HG02884 (cell line): ENCODE data around the gene LIN9.
"Not testable (repeated sequence)": the region's sequence is repeated elsewhere in the genome, so short reads cannot be mapped to it uniquely, and the experiment has no call there.

Experiments
- ATAC-seq: cut with Tn5 transposase; IDR thresholded peaks from one replicate; pipeline ENCODE4 v1.9.1; 2021; ENCODE audit warnings: mild to moderate bottlenecking, moderate library complexity; ENCODE audit not compliant: unreplicated experiment

The LIN9 gene

GRCh38 chr1:226277897-226278296, 31.1 kb downstream of the LIN9 start:
- ATAC-seq = no peak

GRCh38 chr1:226276987-226277386, 32.0 kb downstream of the LIN9 start:
- ATAC-seq = no peak

- no peak for ATAC-seq
These were observed 32.8 kb downstream of the LIN9 start for GRCh38 chr1:226276077-226276682.

GRCh38 chr1:226274138-226274537, 34.8 kb downstream of the LIN9 start:
- ATAC-seq = no peak

GRCh38 chr1:226272233-226272902, 36.6 kb downstream of the LIN9 start:
- ATAC-seq = not testable (repeated sequence)

GRCh38 chr1:226268421-226269124, 40.4 kb downstream of the LIN9 start:
- no peak for ATAC-seq

GRCh38 chr1:226261818-226262217, 47.1 kb downstream of the LIN9 start:
- no peak for ATAC-seq

GRCh38 chr1:226255380-226255779, 53.6 kb downstream of the LIN9 start:
- no peak for ATAC-seq

- no peak for ATAC-seq
These were observed 55.0 kb downstream of the LIN9 start for GRCh38 chr1:226253933-226254332.

- ATAC-seq = not testable (repeated sequence)
These were observed 56.1 kb downstream of the LIN9 start for GRCh38 chr1:226252841-226253240.

GRCh38 chr1:226250511-226250910, 58.5 kb downstream of the LIN9 start:
- ATAC-seq = no peak

- no peak for ATAC-seq
These were observed 60.2 kb downstream of the LIN9 start for GRCh38 chr1:226248796-226249195.

- no peak for ATAC-seq
These were observed 60.9 kb downstream of the LIN9 start for GRCh38 chr1:226248091-226248490.

GRCh38 chr1:226239421-226239820, 69.5 kb downstream of the LIN9 start:
- no peak for ATAC-seq

GRCh38 chr1:226236826-226237225, 72.1 kb downstream of the LIN9 start:
- no peak for ATAC-seq

- no peak for ATAC-seq
These were observed 75.2 kb downstream of the LIN9 start for GRCh38 chr1:226233806-226234205.

GRCh38 chr1:226233293-226233692, 75.7 kb downstream of the LIN9 start:
- ATAC-seq = no peak

- ATAC-seq = no peak
These were observed 82.4 kb downstream of the LIN9 start for GRCh38 chr1:226226601-226227000.

GRCh38 chr1:226223786-226224244, 85.1 kb downstream of the LIN9 start:
- peak; percentile 64 for ATAC-seq

- peak; percentile 21 for ATAC-seq
These were observed 85.7 kb downstream of the LIN9 start, which contains the start of gene MIXL1 for GRCh38 chr1:226223157-226223785. MIXL1 (plus strand) TSS chr1:226223664; CDS start chr1:226223682, 18 bp downstream.

GRCh38 chr1:226222686-226223085, 86.3 kb downstream of the LIN9 start:
- no peak for ATAC-seq
